ENCODE data around the gene PKMYT1. TPM values are rescaled to one million over a fixed set of nuclear protein-coding genes. Genes with fewer than 3 reads are reported as not detected.

PKMYT1 gene
- total RNA-seq, 1 experiment from 2014 or later = 105 TPM

- no peaks in the 10 kb centered on the region for H3K9me3 ChIP-seq (ENCODE audit: insufficient read depth, low read depth)
- intact Hi-C loops (cut with micrococcal nuclease; ENCODE audit: unreplicated experiment) = no loop called here
- ChIA-PET CTCF (no interaction called here), POLR2A (ENCODE audit: unreplicated experiment) (no interaction called here)
- peak overlapping the region; percentile 72 for H3K4me2 ChIP-seq
- H3K4me1 ChIP-seq (replicated peaks; ENCODE audit: insufficient read depth) = peaks cover 79% of the 10 kb centered on the region
- no peak for TF ChIP-seq CTCF (conservative IDR thresholded peaks at IDR 0.05)
- no peak for TF ChIP-seq EZH2 (IDR thresholded peaks at IDR 0.05; ENCODE audit: low read depth)
- DNase-seq = no peak
- H3K36me3 ChIP-seq (ENCODE audit: low read depth) = no peaks in the 10 kb centered on the region
- no peaks in the 10 kb centered on the region for H4K20me1 ChIP-seq (ENCODE audit: insufficient read depth)
- H3K79me2 ChIP-seq (ENCODE audit: low read depth) = peaks cover 12% of the 10 kb centered on the region; the same call in 1 of the 2 replicates
- no TSS peak for BruUV-seq (replicated peaks)
- H3K4me3 ChIP-seq = no peak overlapping the region
- no peak overlapping the region for H2AFZ ChIP-seq
- no peaks in the 10 kb centered on the region for H3K27me3 ChIP-seq (ENCODE audit: insufficient read depth, low read depth)
- no peaks in the 10 kb centered on the region for H3K9me2 ChIP-seq (ENCODE audit: insufficient read depth)
- peaks cover 67% of the 10 kb centered on the region for H3F3A ChIP-seq (ENCODE audit: insufficient read depth, low read depth)
- H3K27ac ChIP-seq = peak overlapping the region; percentile 67
Observed at GRCh38 chr16:3008690-3009037, 28.4 kb upstream of the PKMYT1 start.

- H3K9me3 ChIP-seq (ENCODE audit: insufficient read depth, low read depth) = no peaks in the 10 kb centered on the region
- peaks cover 74% of the 10 kb centered on the region for H3K4me1 ChIP-seq (replicated peaks; ENCODE audit: insufficient read depth)
- no peaks in the 10 kb centered on the region for H3K27me3 ChIP-seq (ENCODE audit: insufficient read depth, low read depth)
- peaks cover 12% of the 10 kb centered on the region; the same call in 1 of the 2 replicates for H3K79me2 ChIP-seq (ENCODE audit: low read depth)
- no peaks in the 10 kb centered on the region for H3K9me2 ChIP-seq (ENCODE audit: insufficient read depth)
- no peaks in the 10 kb centered on the region for H4K20me1 ChIP-seq (ENCODE audit: insufficient read depth)
- H3F3A ChIP-seq (ENCODE audit: insufficient read depth, low read depth) = peaks cover 62% of the 10 kb centered on the region
- CTCF ChIA-PET = interaction anchor here (0.7 to 1.1 kb wide), 2 partner anchors 13 to 16 kb away, joined by 3 to 6 read pairs; no protein-coding TSS in a partner anchor
- intact Hi-C loops (cut with micrococcal nuclease; ENCODE audit: unreplicated experiment) = no loop called here
- TF ChIP-seq CTCF (conservative IDR thresholded peaks at IDR 0.05) = no peak
- no peak for TF ChIP-seq EZH2 (IDR thresholded peaks at IDR 0.05; ENCODE audit: low read depth)
- no peak overlapping the region for H3K4me3 ChIP-seq
- no peak overlapping the region for H2AFZ ChIP-seq
- no peak for DNase-seq
- H3K27ac ChIP-seq = peak overlapping the region; percentile 67
- POLR2A ChIA-PET (ENCODE audit: unreplicated experiment) = interaction anchor here (0.6 kb wide), 1 partner anchor 15 kb away, joined by 3 read pairs; no protein-coding TSS in a partner anchor
- H3K4me2 ChIP-seq = peak overlapping the region; percentile 72
- H3K36me3 ChIP-seq (ENCODE audit: low read depth) = no peaks in the 10 kb centered on the region
- BruUV-seq (replicated peaks) = no TSS peak
Observed at GRCh38 chr16:3007957-3008689, 27.9 kb upstream of the PKMYT1 start.

GRCh38 chr16:3007059-3007956, 27.1 kb upstream of the PKMYT1 start:
- no peak overlapping the region for H3K27ac ChIP-seq
- no TSS peak for BruUV-seq (replicated peaks)
- no peak overlapping the region for H2AFZ ChIP-seq
- TF ChIP-seq CTCF (conservative IDR thresholded peaks at IDR 0.05) = no peak
- TF ChIP-seq EZH2 (IDR thresholded peaks at IDR 0.05; ENCODE audit: low read depth) = no peak
- H3K4me2 ChIP-seq = peak overlapping the region; percentile 72
- no peaks in the 10 kb centered on the region for H3K36me3 ChIP-seq (ENCODE audit: low read depth)
- H3K9me3 ChIP-seq (ENCODE audit: insufficient read depth, low read depth) = no peaks in the 10 kb centered on the region
- peaks cover 65% of the 10 kb centered on the region for H3K4me1 ChIP-seq (replicated peaks; ENCODE audit: insufficient read depth)
- H3K79me2 ChIP-seq (ENCODE audit: low read depth) = peaks cover 12% of the 10 kb centered on the region; the same call in 1 of the 2 replicates
- intact Hi-C loops (cut with micrococcal nuclease; ENCODE audit: unreplicated experiment) = no loop called here
- POLR2A ChIA-PET (ENCODE audit: unreplicated experiment) = interaction anchor here (0.6 kb wide), 1 partner anchor 16 kb away, joined by 3 read pairs; no protein-coding TSS in a partner anchor
- CTCF ChIA-PET = interaction anchor here (0.5 to 1.1 kb wide), 4 partner anchors 14 to 21 kb away, joined by 3 to 6 read pairs (median 3); no protein-coding TSS in a partner anchor
- no peak for DNase-seq
- H3K27me3 ChIP-seq (ENCODE audit: insufficient read depth, low read depth) = no peaks in the 10 kb centered on the region
- H3K9me2 ChIP-seq (ENCODE audit: insufficient read depth) = no peaks in the 10 kb centered on the region
- H3F3A ChIP-seq (ENCODE audit: insufficient read depth, low read depth) = peaks cover 54% of the 10 kb centered on the region
- no peaks in the 10 kb centered on the region for H4K20me1 ChIP-seq (ENCODE audit: insufficient read depth)
- H3K4me3 ChIP-seq = no peak overlapping the region
